ENCODE data around the gene PANX1. TPM values are rescaled to one million over a fixed set of nuclear protein-coding genes. Genes with fewer than 3 reads are reported as not detected.
A peak's percentile ranks its signal among the peaks of the same experiment; 100 is the strongest.

PANX1 gene
- total RNA-seq, 2 experiments from 2014 or later: 11.3 to 16.5 TPM

DNA sequence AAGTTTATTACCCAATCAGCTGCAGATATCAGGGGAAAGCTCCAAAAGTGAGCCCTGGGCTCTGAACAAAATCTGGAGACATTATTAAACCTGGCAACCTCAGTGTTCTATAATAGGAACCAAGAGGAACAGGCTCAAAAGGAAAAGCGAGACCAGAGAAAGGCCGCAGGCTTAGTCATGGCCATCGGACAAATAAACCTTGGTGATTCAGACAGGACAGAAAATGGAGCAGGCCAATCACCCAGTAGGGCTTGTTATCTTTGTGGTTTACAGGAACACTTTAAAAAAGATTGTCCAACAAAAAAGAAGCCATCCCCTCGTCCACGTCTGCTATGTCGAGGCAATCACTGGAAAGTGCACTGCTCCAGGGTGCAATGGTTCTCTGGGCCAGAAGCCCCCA lies 7.7 kb upstream of the PANX1 start:
- Histone ChIP-seq H3K4me3 (ENCODE audit: low read depth, low read length, poor library complexity, severe bottlenecking) (no peak overlapping the region), H2AFZ (ENCODE audit: low read length) (no peak overlapping the region), H3K9me3 (ENCODE audit: low read length) (0 out of 2 replicates have a peak, but pooled peaks cover 10% of the 10 kb centered on the region), H3K9me2 (ENCODE audit: insufficient read depth, low read length) (no peaks in the 10 kb centered on the region), H3K79me2 (ENCODE audit: insufficient read depth, low read depth, low read length) (no peaks in the 10 kb centered on the region), H3K4me1 (ENCODE audit: insufficient read depth, low read length, poor library complexity, severe bottlenecking) (no peaks in the 10 kb centered on the region), H3K27ac (ENCODE audit: low read depth, low read length, poor library complexity, severe bottlenecking) (no peak overlapping the region), H4K20me1 (ENCODE audit: insufficient read depth, low read length) (no peaks in the 10 kb centered on the region), H3K4me2 (ENCODE audit: low read length) (no peak overlapping the region), H3K36me3 (ENCODE audit: insufficient read depth, low read length) (no peaks in the 10 kb centered on the region)
- intact Hi-C loops (cut with micrococcal nuclease; ENCODE audit: unreplicated experiment): no loop called here
- no TSS peak for BruUV-seq (replicated peaks)
- POLR2A ChIA-PET: interaction anchor here (1.6 kb wide), 1 partner anchor 10 kb away, joined by 4 read pairs; no protein-coding TSS in a partner anchor
- CTCF ChIA-PET (ENCODE audit: unreplicated experiment): no interaction called here
- TF ChIP-seq, protein P1, sequence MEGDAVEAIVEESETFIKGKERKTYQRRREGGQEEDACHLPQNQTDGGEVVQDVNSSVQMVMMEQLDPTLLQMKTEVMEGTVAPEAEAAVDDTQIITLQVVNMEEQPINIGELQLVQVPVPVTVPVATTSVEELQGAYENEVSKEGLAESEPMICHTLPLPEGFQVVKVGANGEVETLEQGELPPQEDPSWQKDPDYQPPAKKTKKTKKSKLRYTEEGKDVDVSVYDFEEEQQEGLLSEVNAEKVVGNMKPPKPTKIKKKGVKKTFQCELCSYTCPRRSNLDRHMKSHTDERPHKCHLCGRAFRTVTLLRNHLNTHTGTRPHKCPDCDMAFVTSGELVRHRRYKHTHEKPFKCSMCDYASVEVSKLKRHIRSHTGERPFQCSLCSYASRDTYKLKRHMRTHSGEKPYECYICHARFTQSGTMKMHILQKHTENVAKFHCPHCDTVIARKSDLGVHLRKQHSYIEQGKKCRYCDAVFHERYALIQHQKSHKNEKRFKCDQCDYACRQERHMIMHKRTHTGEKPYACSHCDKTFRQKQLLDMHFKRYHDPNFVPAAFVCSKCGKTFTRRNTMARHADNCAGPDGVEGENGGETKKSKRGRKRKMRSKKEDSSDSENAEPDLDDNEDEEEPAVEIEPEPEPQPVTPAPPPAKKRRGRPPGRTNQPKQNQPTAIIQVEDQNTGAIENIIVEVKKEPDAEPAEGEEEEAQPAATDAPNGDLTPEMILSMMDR (conservative IDR thresholded peaks at IDR 0.05; ENCODE audit: low read length): no peak
- TF ChIP-seq EZH2phosphoT487 (IDR thresholded peaks at IDR 0.05; ENCODE audit: borderline replicate concordance, low read depth, low read length): no peak
- no peak for DNase-seq (ENCODE audit: low spot score)

DNA sequence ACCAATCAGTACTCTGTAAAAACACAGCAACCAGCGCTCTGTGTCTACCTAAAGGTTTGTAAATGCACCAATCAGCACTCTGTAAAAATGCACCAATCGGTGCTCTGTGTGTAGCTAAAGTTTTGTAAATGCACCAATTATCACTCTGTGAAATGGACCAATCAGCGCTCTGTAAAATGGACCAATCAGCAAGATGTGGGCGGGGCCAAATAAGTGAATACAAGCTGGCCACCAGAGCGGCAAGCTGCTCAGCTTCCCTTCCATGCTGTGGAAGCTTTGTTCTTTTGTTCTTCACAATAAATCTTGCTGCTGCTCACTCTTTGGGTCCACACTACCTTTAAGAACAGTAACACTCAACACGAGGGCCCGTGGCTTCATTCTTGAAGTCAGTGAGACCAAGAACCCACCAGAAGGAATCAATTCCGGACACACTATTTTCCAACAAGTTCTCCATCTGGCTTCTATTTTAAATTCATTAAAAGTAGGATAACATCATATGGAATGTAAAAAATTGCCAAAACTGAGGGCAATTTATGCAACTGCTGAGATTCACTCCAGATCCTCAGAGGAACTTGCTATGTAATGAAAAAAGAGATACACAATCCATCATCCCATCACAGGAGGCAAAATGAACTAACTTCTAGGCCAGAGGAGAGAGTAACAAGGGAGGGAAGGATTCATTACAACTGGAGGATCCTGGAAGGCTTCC lies 3.1 kb upstream of the PANX1 start:
- POLR2A ChIA-PET: interaction anchor here (0.6 kb wide), 2 partner anchors 10 to 56 kb away, joined by 3 read pairs; no protein-coding TSS in a partner anchor
- intact Hi-C loops (cut with micrococcal nuclease; ENCODE audit: unreplicated experiment): loop anchor here (5.0 kb wide), 2 partner anchors 367 to 463 kb away; partner anchors contain the start of genes ANKRD49, CEP295 and MRE11
- TF ChIP-seq EZH2phosphoT487 (IDR thresholded peaks at IDR 0.05; ENCODE audit: borderline replicate concordance, low read depth, low read length): no peak
- TF ChIP-seq, protein P1 (conservative IDR thresholded peaks at IDR 0.05; ENCODE audit: low read length): no peak
- Histone ChIP-seq H3K9me2 (ENCODE audit: insufficient read depth, low read length) (no peaks in the 10 kb centered on the region), H3K79me2 (ENCODE audit: insufficient read depth, low read depth, low read length) (peaks cover 12% of the 10 kb centered on the region; the same call in 1 of the 2 replicates), H3K9me3 (ENCODE audit: low read length) (0 out of 2 replicates have a peak, but pooled peaks cover 10% of the 10 kb centered on the region), H3K4me1 (ENCODE audit: insufficient read depth, low read length, poor library complexity, severe bottlenecking) (peaks cover 21% of the 10 kb centered on the region), H3K4me3 (ENCODE audit: low read depth, low read length, poor library complexity, severe bottlenecking) (no peak overlapping the region), H3K36me3 (ENCODE audit: insufficient read depth, low read length) (no peaks in the 10 kb centered on the region), H3K27ac (ENCODE audit: low read depth, low read length, poor library complexity, severe bottlenecking) (no peak overlapping the region), H3K4me2 (ENCODE audit: low read length) (no peak overlapping the region), H4K20me1 (ENCODE audit: insufficient read depth, low read length) (peaks cover 10% of the 10 kb centered on the region; the same call in 1 of the 2 replicates), H2AFZ (ENCODE audit: low read length) (no peak overlapping the region; the same call in 1 of the 2 replicates)
- no TSS peak for BruUV-seq (replicated peaks)
- CTCF ChIA-PET (ENCODE audit: unreplicated experiment): no interaction called here
- peak; percentile 33 for DNase-seq (ENCODE audit: low spot score)
